HFF-Myc (cell line): Measurements from ENCODE around the gene PROSER3.

ENCODE experiments used
- DNase-seq: peaks from one replicate; pipeline ENCODE4 v3.0.0-alpha.2; 2011; ENCODE audit warnings: low read depth; ENCODE audit errors: extremely low read depth
- H3K4me3 ChIP-seq: replicated peaks from 2 replicates; pipeline ENCODE4 v1.5.1; 2011; ENCODE audit warnings: low read depth, mild to moderate bottlenecking, control low read depth, low read length
- TF ChIP-seq, protein P1 (sequence below): IDR thresholded peaks from 2 replicates; pipeline ENCODE4 v1.5.1; 2012; ENCODE audit warnings: mild to moderate bottlenecking, low read depth, low read length, control low read depth; ENCODE audit errors: missing control alignments

Gene PROSER3

DNA sequence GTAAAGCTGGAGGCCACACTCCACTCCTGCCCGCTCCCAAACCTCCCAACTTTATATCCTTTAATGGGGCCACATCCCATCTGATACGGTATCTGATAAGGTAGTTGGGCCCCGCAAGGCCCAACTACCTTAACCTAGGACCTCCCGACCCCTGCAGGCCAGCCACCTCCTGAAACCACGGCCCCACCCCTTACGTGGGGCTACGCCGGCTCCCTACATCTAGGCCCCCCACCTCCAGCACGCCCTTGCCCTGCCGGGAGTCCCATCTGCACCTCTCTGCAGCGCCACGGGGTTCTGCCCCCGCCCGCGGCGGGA, 17.9 kb upstream of the PROSER3 start:
- TF ChIP-seq, protein P1, sequence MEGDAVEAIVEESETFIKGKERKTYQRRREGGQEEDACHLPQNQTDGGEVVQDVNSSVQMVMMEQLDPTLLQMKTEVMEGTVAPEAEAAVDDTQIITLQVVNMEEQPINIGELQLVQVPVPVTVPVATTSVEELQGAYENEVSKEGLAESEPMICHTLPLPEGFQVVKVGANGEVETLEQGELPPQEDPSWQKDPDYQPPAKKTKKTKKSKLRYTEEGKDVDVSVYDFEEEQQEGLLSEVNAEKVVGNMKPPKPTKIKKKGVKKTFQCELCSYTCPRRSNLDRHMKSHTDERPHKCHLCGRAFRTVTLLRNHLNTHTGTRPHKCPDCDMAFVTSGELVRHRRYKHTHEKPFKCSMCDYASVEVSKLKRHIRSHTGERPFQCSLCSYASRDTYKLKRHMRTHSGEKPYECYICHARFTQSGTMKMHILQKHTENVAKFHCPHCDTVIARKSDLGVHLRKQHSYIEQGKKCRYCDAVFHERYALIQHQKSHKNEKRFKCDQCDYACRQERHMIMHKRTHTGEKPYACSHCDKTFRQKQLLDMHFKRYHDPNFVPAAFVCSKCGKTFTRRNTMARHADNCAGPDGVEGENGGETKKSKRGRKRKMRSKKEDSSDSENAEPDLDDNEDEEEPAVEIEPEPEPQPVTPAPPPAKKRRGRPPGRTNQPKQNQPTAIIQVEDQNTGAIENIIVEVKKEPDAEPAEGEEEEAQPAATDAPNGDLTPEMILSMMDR = no peak
- peak overlapping the region; percentile 53 for H3K4me3 ChIP-seq
- DNase-seq = no peak

- DNase-seq = peak; percentile 87
- TF ChIP-seq, protein P1 = no peak
- H3K4me3 ChIP-seq = peak overlapping the region; percentile 53
Measured at GRCh38 chr19:35740423-35741202, 17.4 kb upstream of the PROSER3 start.

- no peak for DNase-seq
- TF ChIP-seq, protein P1 = no peak
- peak overlapping the region; percentile 53 for H3K4me3 ChIP-seq
Measured at GRCh38 chr19:35741203-35741515, 16.8 kb upstream of the PROSER3 start.

DNA sequence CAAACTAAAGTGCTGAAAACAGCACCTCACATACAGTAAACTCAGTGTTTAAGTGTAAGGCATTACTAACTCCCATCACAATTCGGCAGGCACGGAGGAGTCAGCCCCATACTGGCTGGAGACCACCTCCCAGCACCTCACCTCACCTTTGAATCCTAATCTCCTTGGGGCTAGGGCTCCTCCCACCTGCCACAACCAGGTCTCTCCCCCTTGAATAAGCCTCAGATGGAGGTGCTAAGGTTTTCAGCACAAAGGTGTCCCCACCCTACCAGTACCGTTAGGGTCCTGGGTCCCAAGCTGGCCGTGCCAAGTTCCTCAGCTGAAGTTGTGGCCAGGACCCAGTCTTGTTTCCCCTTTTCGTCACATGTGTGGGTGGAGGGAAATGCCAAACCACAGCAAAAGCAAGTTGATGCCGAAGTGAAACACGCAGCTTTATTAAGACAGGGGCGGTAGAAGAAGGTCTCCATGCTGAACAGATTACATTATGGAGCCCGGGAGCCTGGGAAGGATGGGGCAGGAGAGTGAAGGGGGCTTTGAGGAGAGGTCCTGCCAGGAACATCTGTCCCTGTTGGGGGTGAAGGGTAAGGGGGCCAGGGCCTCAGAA, 15.8 kb upstream of the PROSER3 start, which contains the start of gene IGFLR1:
IGFLR1 (minus strand) TSS at position 332 of the 604 bp plus-strand sequence. CDS start 1,272 bp downstream, outside the sequence.
- TF ChIP-seq, protein P1 = no peak
- no peak for DNase-seq
- H3K4me3 ChIP-seq = peak within 1 kb of the TSS; percentile 53; the same call in 1 of the 2 replicates

- TF ChIP-seq, protein P1 = no peak
- peak overlapping the region; percentile 96; the same call in 1 of the 2 replicates for H3K4me3 ChIP-seq
- no peak for DNase-seq
Measured at GRCh38 chr19:35743640-35744429, 14.1 kb upstream of the PROSER3 start.

DNA sequence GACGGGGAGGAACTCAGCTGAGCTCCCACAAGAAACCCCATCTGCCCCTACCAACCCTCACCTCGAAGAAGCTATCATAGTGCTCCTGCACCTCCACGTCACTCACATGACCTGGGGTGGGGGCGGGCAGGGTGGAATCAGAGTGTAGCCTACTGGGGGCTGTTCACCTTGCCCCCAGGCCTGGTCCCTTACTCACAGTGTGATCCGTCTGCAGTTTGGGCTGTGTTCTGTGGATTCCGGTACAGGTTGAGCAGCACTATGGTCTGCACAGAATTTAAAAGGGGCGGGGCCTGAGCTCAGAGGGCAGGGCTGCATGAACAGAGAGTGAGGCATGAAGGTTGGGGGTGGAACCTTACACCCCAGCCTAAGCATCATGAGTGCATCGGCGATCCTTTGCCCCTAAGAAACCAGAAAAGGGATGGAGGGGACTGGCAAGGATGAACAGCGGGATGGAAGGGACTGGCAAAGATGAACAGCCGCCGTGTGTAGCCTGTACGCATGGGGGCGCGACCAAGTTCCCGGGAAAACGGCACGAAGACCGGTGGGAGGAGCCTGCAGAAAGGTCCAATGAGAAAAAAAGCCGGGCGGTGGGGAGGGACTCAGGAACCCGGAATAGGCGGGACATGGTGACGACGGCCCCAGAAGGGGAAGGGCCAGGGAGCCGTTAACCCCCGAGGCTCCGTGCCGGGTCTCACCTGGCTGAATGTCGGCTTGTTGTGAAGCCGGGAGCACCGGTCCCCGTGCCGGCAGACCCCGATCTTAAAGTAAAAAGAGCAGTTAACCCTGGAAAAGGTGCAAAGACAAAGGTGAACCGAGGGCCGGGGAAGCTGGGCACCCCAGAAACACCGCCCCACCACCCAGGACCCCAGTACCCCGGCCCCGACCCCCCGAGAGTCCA, 13.3 kb upstream of the PROSER3 start:
- TF ChIP-seq, protein P1 = peak; percentile 40
- DNase-seq = peak; percentile 89
- H3K4me3 ChIP-seq = peak overlapping the region; percentile 96
